ENCODE measurements around the gene VSNL1.
"Not testable (repeated sequence)": the region's sequence is repeated elsewhere in the genome, so short reads cannot be mapped to it uniquely, and the experiment has no call there.

VSNL1 gene

DNA sequence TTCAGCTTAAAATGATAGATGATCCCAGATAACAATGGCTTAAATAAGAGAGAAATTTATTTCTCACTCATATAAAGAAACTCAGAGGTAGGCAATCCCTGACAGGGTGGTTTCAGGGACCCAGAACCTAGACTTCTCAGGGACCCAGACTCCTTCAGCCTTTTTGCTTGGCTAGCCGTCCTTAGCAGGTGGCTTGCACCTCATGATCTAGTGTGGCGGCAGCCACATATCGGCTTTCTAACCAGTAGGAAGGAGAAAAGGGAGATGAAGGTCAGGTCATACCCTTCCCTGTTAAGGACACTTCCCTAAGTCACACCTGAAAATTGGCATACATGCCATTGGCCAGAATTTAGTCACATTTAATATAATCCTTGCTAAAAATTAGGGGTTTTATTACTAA is 18.4 kb downstream of the VSNL1 start:
- H4K20me1 ChIP-seq (ENCODE audit: insufficient read depth, low read length, poor library complexity, severe bottlenecking) = no peaks in the 10 kb centered on the region
- H2AFZ ChIP-seq (ENCODE audit: low read length) = no peak overlapping the region
- H3K4me2 ChIP-seq (ENCODE audit: low read depth, low read length, poor library complexity, severe bottlenecking) = no peak overlapping the region
- no peaks in the 10 kb centered on the region for H3K9me2 ChIP-seq (replicated peaks; ENCODE audit: low read depth, low read length)
- no peaks in the 10 kb centered on the region for H3K27me3 ChIP-seq (ENCODE audit: insufficient read depth, low read length, poor library complexity, severe bottlenecking)
- no peaks in the 10 kb centered on the region for H3K4me1 ChIP-seq (ENCODE audit: insufficient read depth, low read length, poor library complexity, severe bottlenecking)
- no peak overlapping the region for H3K4me3 ChIP-seq (ENCODE audit: low read length, poor library complexity, severe bottlenecking)
- H3K36me3 ChIP-seq (ENCODE audit: insufficient read depth, low read length) = no peaks in the 10 kb centered on the region
- no peaks in the 10 kb centered on the region for H3F3A ChIP-seq (ENCODE audit: low read depth)
- TF ChIP-seq EZH2phosphoT487 (IDR thresholded peaks at IDR 0.05; ENCODE audit: borderline replicate concordance) = no peak
- TF ChIP-seq, protein P1, sequence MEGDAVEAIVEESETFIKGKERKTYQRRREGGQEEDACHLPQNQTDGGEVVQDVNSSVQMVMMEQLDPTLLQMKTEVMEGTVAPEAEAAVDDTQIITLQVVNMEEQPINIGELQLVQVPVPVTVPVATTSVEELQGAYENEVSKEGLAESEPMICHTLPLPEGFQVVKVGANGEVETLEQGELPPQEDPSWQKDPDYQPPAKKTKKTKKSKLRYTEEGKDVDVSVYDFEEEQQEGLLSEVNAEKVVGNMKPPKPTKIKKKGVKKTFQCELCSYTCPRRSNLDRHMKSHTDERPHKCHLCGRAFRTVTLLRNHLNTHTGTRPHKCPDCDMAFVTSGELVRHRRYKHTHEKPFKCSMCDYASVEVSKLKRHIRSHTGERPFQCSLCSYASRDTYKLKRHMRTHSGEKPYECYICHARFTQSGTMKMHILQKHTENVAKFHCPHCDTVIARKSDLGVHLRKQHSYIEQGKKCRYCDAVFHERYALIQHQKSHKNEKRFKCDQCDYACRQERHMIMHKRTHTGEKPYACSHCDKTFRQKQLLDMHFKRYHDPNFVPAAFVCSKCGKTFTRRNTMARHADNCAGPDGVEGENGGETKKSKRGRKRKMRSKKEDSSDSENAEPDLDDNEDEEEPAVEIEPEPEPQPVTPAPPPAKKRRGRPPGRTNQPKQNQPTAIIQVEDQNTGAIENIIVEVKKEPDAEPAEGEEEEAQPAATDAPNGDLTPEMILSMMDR (conservative IDR thresholded peaks at IDR 0.05; ENCODE audit: low read length) = no peak
- no peaks in the 10 kb centered on the region for H3K9me3 ChIP-seq (ENCODE audit: insufficient read depth, low read depth, low read length)
- no peak overlapping the region for H3K9ac ChIP-seq (ENCODE audit: low read depth, low read length, poor library complexity, severe bottlenecking)
- no peaks in the 10 kb centered on the region for H3K79me2 ChIP-seq (ENCODE audit: insufficient read depth, low read length)

DNA sequence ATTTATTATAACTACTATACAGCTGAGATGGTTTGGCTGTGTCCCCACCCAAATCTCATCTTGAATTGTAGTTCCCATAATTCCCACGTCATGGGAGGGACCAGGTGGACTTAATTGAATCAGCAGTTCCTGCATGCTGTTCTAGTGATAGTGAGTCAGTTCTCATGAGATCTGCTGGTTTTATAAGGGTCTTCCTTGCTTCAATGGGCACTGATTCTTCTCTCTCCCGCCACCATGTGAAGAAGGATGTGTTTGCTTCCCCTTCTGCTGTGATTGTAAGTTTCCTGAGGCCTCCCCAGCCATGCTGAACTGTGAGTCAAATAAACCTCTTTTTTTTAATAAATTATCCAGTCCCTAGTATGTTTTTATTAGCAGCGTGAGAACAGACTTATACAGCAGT is 25.2 kb downstream of the VSNL1 start:
- not testable (repeated sequence) for H3F3A ChIP-seq (ENCODE audit: low read depth); H3K79me2 ChIP-seq (ENCODE audit: insufficient read depth, low read length)

DNA sequence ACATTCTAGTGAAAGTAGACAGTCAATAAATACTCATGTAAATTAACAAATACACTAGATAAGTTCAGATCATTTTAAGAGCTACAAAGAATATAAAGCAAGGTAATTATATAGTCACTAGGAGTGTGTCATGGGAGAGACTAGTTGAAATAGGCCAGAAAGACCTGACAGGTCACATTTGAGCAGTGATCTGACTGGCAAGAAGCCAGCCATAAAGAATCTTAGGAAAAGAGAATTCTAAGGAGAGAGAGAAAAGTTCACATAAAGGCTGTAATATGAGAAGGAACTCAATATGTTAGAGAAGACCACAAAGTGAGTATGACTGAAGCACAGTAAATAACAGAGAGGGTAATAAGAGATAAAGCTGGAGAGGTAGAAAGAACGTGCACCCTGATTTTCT is 31.2 kb downstream of the VSNL1 start:
- H2AFZ ChIP-seq (ENCODE audit: low read length) = no peak overlapping the region
- no peaks in the 10 kb centered on the region for H3K27me3 ChIP-seq (ENCODE audit: insufficient read depth, low read length, poor library complexity, severe bottlenecking)
- no peak overlapping the region for H3K4me3 ChIP-seq (ENCODE audit: low read length, poor library complexity, severe bottlenecking)
- TF ChIP-seq, protein P1 (conservative IDR thresholded peaks at IDR 0.05; ENCODE audit: low read length) = no peak
- no peak for TF ChIP-seq EZH2phosphoT487 (IDR thresholded peaks at IDR 0.05; ENCODE audit: borderline replicate concordance)
- no peaks in the 10 kb centered on the region for H3K4me1 ChIP-seq (ENCODE audit: insufficient read depth, low read length, poor library complexity, severe bottlenecking)
- no peaks in the 10 kb centered on the region for H3K9me2 ChIP-seq (replicated peaks; ENCODE audit: low read depth, low read length)
- H4K20me1 ChIP-seq (ENCODE audit: insufficient read depth, low read length, poor library complexity, severe bottlenecking) = no peaks in the 10 kb centered on the region
- H3K9me3 ChIP-seq (ENCODE audit: insufficient read depth, low read depth, low read length) = no peaks in the 10 kb centered on the region
- no peaks in the 10 kb centered on the region for H3K36me3 ChIP-seq (ENCODE audit: insufficient read depth, low read length)
- H3K4me2 ChIP-seq (ENCODE audit: low read depth, low read length, poor library complexity, severe bottlenecking) = no peak overlapping the region
- H3F3A ChIP-seq (ENCODE audit: low read depth) = no peaks in the 10 kb centered on the region
- no peak overlapping the region for H3K9ac ChIP-seq (ENCODE audit: low read depth, low read length, poor library complexity, severe bottlenecking)
- H3K79me2 ChIP-seq (ENCODE audit: insufficient read depth, low read length) = no peaks in the 10 kb centered on the region

More for the DNA sequence above, 25.2 kb downstream of the VSNL1 start:
- H3K9me3 ChIP-seq (ENCODE audit: insufficient read depth, low read depth, low read length); H3K36me3 ChIP-seq (ENCODE audit: insufficient read depth, low read length); H2AFZ ChIP-seq (ENCODE audit: low read length); H3K9me2 ChIP-seq (replicated peaks; ENCODE audit: low read depth, low read length); H3K27me3 ChIP-seq (ENCODE audit: insufficient read depth, low read length, poor library complexity, severe bottlenecking); H4K20me1 ChIP-seq (ENCODE audit: insufficient read depth, low read length, poor library complexity, severe bottlenecking); H3K4me1 ChIP-seq (ENCODE audit: insufficient read depth, low read length, poor library complexity, severe bottlenecking); H3K9ac ChIP-seq (ENCODE audit: low read depth, low read length, poor library complexity, severe bottlenecking); H3K4me2 ChIP-seq (ENCODE audit: low read depth, low read length, poor library complexity, severe bottlenecking); H3K4me3 ChIP-seq (ENCODE audit: low read length, poor library complexity, severe bottlenecking): not testable (repeated sequence)

DNA sequence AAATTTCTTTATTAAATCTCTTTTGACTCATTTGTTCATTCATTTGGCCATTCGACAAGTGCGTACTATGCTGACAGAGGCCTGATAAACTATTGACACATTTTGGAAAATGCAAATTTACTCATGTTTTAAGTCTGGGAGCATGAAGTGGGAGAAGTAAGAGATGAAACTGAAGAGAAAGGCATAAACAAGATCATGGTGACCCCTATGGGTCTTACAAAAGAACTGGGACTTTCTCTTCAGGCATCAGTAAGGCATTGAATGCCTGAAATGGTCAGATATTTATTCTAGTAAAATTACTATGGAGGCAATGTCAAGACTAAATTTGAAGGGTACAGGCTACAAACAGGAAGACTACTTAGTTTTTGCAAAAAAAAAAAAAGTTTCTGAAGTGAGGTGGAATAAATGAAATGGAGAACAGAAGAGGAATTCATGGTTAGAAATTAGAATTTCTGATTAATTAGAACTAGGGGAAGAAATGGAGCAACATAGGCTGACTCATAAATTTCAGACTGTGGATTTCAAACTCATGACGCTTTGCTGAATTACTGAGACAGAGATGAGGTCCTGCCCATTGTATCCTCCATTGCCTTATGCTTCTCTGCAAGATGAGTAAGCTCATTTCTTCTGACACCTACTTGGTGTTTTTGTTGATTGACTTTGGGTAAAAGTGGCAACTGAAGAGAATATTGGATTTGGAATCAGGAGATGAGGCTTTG is 32.7 kb downstream of the VSNL1 start:
- H3F3A ChIP-seq (ENCODE audit: low read depth) = no peaks in the 10 kb centered on the region
- H3K36me3 ChIP-seq (ENCODE audit: insufficient read depth, low read length) = no peaks in the 10 kb centered on the region
- H3K79me2 ChIP-seq (ENCODE audit: insufficient read depth, low read length) = no peaks in the 10 kb centered on the region
- TF ChIP-seq EZH2phosphoT487 (IDR thresholded peaks at IDR 0.05; ENCODE audit: borderline replicate concordance) = no peak
- TF ChIP-seq, protein P1 (conservative IDR thresholded peaks at IDR 0.05; ENCODE audit: low read length) = 0 out of 2 replicates have a peak, but pooled peaks have one; percentile 8
- no peaks in the 10 kb centered on the region for H3K9me3 ChIP-seq (ENCODE audit: insufficient read depth, low read depth, low read length)
- no peak overlapping the region for H2AFZ ChIP-seq (ENCODE audit: low read length)
- H3K9me2 ChIP-seq (replicated peaks; ENCODE audit: low read depth, low read length) = no peaks in the 10 kb centered on the region
- no peak overlapping the region for H3K4me3 ChIP-seq (ENCODE audit: low read length, poor library complexity, severe bottlenecking)
- no peaks in the 10 kb centered on the region for H4K20me1 ChIP-seq (ENCODE audit: insufficient read depth, low read length, poor library complexity, severe bottlenecking)
- no peaks in the 10 kb centered on the region for H3K27me3 ChIP-seq (ENCODE audit: insufficient read depth, low read length, poor library complexity, severe bottlenecking)
- no peak overlapping the region for H3K4me2 ChIP-seq (ENCODE audit: low read depth, low read length, poor library complexity, severe bottlenecking)
- no peaks in the 10 kb centered on the region for H3K4me1 ChIP-seq (ENCODE audit: insufficient read depth, low read length, poor library complexity, severe bottlenecking)
- no peak overlapping the region for H3K9ac ChIP-seq (ENCODE audit: low read depth, low read length, poor library complexity, severe bottlenecking)

Measured in Loucy (cell line).